ENCODE measurements around the gene EDIL3.

- TF ChIP-seq CTCF (IDR thresholded peaks at IDR 0.05; ENCODE audit: poor library complexity) (no peak), EZH2 (IDR thresholded peaks at IDR 0.05; ENCODE audit: borderline replicate concordance) (no peak), EZH2phosphoT487 (IDR thresholded peaks at IDR 0.05; ENCODE audit: low read depth, severe bottlenecking, unreplicated experiment) (no peak)
These were observed 156.4 kb downstream of the EDIL3 start for GRCh38 chr5:84228266-84228665.

Measured in hepatocyte (in vitro differentiated cells).